ENCODE measurements around the gene ALDH4A1. TPM values are rescaled to one million over a fixed set of nuclear protein-coding genes. Genes with fewer than 3 reads are reported as not detected.

Gene ALDH4A1
- total RNA-seq, 1 donor from 2014 or later: 30.0 TPM

DNA sequence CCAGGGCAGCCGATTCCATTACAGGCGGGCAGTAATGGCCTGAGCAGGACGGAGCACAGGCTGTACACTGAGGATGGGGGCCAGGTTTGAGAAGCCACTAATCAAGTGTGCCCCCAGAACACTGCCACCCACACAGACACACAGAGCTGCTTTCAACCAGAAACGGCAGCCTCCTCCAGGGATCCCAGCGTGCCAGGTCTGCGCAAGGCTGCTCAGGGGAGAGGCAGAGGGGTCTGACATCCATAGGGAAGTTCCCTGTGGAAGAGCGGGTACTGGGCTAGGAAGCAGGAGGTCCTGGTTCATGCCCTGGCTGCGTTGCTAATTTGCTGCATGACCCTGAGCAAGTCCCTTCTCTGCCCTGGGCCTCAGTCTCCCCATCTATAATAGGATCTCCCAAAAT, 26.1 kb upstream of the ALDH4A1 start:
- no peak for TF ChIP-seq CTCF (IDR thresholded peaks at IDR 0.05; ENCODE audit: unreplicated experiment)
- H3K4me3 Mint-ChIP-seq (ENCODE audit: low read depth): no peak overlapping the region
- no peaks in the 10 kb centered on the region for H3K27me3 Mint-ChIP-seq
- no peak overlapping the region for H3K27ac Mint-ChIP-seq
- peaks cover 17% of the 10 kb centered on the region for H3K4me1 Mint-ChIP-seq (ENCODE audit: low read depth)
- no peak for DNase-seq (ENCODE audit: low spot score, unreplicated experiment)
- no peaks in the 10 kb centered on the region for H3K9me3 Mint-ChIP-seq (ENCODE audit: low read depth)
- peaks cover 4% of the 10 kb centered on the region for H3K36me3 Mint-ChIP-seq (ENCODE audit: insufficient read depth)

GRCh38 chr1:18927654-18928272, 25.4 kb upstream of the ALDH4A1 start:
- H3K27ac Mint-ChIP-seq: no peak overlapping the region
- no peak overlapping the region for H3K4me3 Mint-ChIP-seq (ENCODE audit: low read depth)
- DNase-seq (ENCODE audit: low spot score, unreplicated experiment): no peak
- no peaks in the 10 kb centered on the region for H3K9me3 Mint-ChIP-seq (ENCODE audit: low read depth)
- no peak for TF ChIP-seq CTCF (IDR thresholded peaks at IDR 0.05; ENCODE audit: unreplicated experiment)
- no peaks in the 10 kb centered on the region for H3K27me3 Mint-ChIP-seq
- H3K36me3 Mint-ChIP-seq (ENCODE audit: insufficient read depth): peaks cover 4% of the 10 kb centered on the region
- peaks cover 23% of the 10 kb centered on the region for H3K4me1 Mint-ChIP-seq (ENCODE audit: low read depth)

GRCh38 chr1:18927082-18927653, 24.8 kb upstream of the ALDH4A1 start:
- no peak for DNase-seq (ENCODE audit: low spot score, unreplicated experiment)
- peaks cover 23% of the 10 kb centered on the region for H3K4me1 Mint-ChIP-seq (ENCODE audit: low read depth)
- H3K4me3 Mint-ChIP-seq (ENCODE audit: low read depth): no peak overlapping the region
- H3K9me3 Mint-ChIP-seq (ENCODE audit: low read depth): no peaks in the 10 kb centered on the region
- H3K27ac Mint-ChIP-seq: no peak overlapping the region
- TF ChIP-seq CTCF (IDR thresholded peaks at IDR 0.05; ENCODE audit: unreplicated experiment): no peak
- peaks cover 1% of the 10 kb centered on the region for H3K36me3 Mint-ChIP-seq (ENCODE audit: insufficient read depth)
- H3K27me3 Mint-ChIP-seq: no peaks in the 10 kb centered on the region

DNA sequence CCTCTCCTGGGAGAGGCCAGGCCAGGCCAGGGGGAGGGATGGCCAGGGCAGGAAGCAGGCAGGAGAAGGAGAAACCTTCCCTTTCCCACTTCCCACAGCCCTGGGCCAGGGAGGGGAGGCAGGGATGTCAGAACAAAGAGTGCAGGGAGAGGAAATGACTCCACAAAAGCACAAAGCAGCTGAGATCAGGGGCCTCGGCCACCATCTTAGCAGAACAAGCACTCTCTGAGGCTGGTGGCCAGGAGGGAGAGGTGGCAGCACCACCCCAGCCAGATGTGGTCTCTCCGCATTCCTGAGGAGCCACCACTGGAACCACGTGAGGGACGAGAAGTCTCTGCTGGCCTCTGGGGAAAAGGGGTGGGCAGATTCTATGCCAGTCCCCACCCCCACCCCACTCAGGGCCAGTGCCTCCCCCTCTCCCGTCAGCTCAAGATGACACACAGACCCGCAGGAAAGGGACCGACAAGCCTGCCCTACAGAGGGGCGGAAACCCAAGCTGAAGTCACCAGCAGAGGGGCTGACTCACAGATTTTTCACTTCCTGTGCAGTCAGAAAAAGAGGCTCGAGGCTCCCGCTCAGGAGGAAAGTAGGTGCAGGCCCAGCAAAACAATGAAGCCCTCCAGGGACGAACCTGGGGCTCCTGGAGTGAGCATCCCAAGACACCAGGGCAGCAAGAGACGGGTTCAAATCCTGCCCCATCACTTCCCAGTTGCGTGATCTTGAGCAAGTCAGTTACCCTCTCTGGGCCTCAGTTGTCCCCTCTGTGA, 24.1 kb upstream of the ALDH4A1 start:
- Mint-ChIP-seq H3K4me3 (ENCODE audit: low read depth) (no peak overlapping the region), H3K36me3 (ENCODE audit: insufficient read depth) (peaks cover 1% of the 10 kb centered on the region), H3K27ac (no peak overlapping the region), H3K9me3 (ENCODE audit: low read depth) (no peaks in the 10 kb centered on the region), H3K27me3 (no peaks in the 10 kb centered on the region), H3K4me1 (ENCODE audit: low read depth) (peaks cover 21% of the 10 kb centered on the region)
- TF ChIP-seq CTCF (IDR thresholded peaks at IDR 0.05; ENCODE audit: unreplicated experiment): no peak
- DNase-seq (ENCODE audit: low spot score, unreplicated experiment): no peak

DNA sequence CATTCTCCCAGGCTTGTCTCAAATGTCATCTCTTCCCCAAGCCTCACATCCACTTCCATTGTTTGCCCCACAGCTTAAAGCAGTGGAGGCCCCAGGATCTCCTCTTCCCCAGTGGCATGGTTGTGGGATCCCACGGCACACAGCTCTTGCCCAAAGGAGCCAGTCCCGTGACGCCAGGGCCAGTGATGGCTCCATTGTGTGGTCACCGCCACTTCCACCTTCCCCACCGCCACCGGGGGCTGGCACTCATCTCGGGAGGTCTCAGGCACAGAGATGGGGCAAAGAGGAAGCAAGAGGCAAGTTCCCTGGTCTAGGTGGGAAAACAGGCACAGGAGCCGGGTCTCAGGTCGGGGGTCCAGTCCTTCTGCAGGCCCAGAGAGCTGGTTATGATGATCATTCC, 22.9 kb upstream of the ALDH4A1 start:
- Mint-ChIP-seq H3K4me3 (ENCODE audit: low read depth) (no peak overlapping the region), H3K9me3 (ENCODE audit: low read depth) (no peaks in the 10 kb centered on the region), H3K4me1 (ENCODE audit: low read depth) (peaks cover 20% of the 10 kb centered on the region), H3K27ac (no peak overlapping the region), H3K36me3 (ENCODE audit: insufficient read depth) (peaks cover 1% of the 10 kb centered on the region), H3K27me3 (no peaks in the 10 kb centered on the region)
- DNase-seq (ENCODE audit: low spot score, unreplicated experiment): no peak
- TF ChIP-seq CTCF (IDR thresholded peaks at IDR 0.05; ENCODE audit: unreplicated experiment): no peak
